KMS-11 (cell line): ENCODE results near the gene KCNJ6.
"Not testable (repeated sequence)": the region's sequence is repeated elsewhere in the genome, so short reads cannot be mapped to it uniquely, and the experiment has no call there.

Experiments used
- H2AFZ ChIP-seq: fragments of 200-600 bp; sonication (generic); 2 replicates; pipeline ENCODE4 v1.6.1; 2016; ENCODE audit warnings: antibody characterized with exemption, mixed run types, low read depth
- H3K27ac ChIP-seq: fragments of 200-600 bp; sonication (generic); 2 replicates; pipeline ENCODE4 v1.6.1; 2016; ENCODE audit warnings: mild to moderate bottlenecking, mixed run types
- H3K27me3 ChIP-seq: fragments of 200-600 bp; sonication (generic); 2 replicates; pipeline ENCODE4 v1.6.1; 2017; ENCODE audit warnings: mild to moderate bottlenecking, low read depth, mixed run types, moderate library complexity; ENCODE audit not compliant: insufficient read depth
- H3K36me3 ChIP-seq: fragments of 200-600 bp; sonication (generic); 2 replicates; pipeline ENCODE4 v1.6.1; 2017; ENCODE audit warnings: mild to moderate bottlenecking, mixed run types; ENCODE audit not compliant: insufficient read depth
- H3K4me1 ChIP-seq: fragments of 200-600 bp; sonication (generic); 2 replicates; pipeline ENCODE4 v1.6.1; 2016; ENCODE audit warnings: mild to moderate bottlenecking, low read depth, mixed run types; ENCODE audit not compliant: poor library complexity, severe bottlenecking
- H3K4me2 ChIP-seq: fragments of 200-600 bp; sonication (generic); 2 replicates; pipeline ENCODE4 v1.7.0; 2016; ENCODE audit warnings: mild to moderate bottlenecking, mixed run types
- H3K4me3 ChIP-seq: fragments of 200-600 bp; sonication (generic); IDR thresholded peaks from 2 replicates; pipeline ENCODE4 v1.6.1; 2017; ENCODE audit warnings: low read depth, low read length, mixed read lengths; ENCODE audit not compliant: insufficient read depth
- H3K79me2 ChIP-seq: fragments of 200-600 bp; sonication (generic); 2 replicates; pipeline ENCODE4 v1.6.1; 2016; ENCODE audit warnings: low read depth, mixed run types; ENCODE audit not compliant: insufficient read depth
- H3K9ac ChIP-seq: fragments of 200-600 bp; sonication (generic); 2 replicates; pipeline ENCODE4 v1.6.1; 2016; ENCODE audit warnings: mild to moderate bottlenecking, mixed run types
- H4K20me1 ChIP-seq: fragments of 200-600 bp; sonication (generic); 2 replicates; pipeline ENCODE4 v1.6.1; 2016; ENCODE audit warnings: mild to moderate bottlenecking, mixed run types; ENCODE audit not compliant: insufficient read depth
- TF ChIP-seq, protein P1 (sequence below): fragments of 200-600 bp; sonication (generic); conservative IDR thresholded peaks from 2 replicates; pipeline ENCODE4 v1.6.1; 2017; ENCODE audit warnings: low read depth, mild to moderate bottlenecking, antibody characterized with exemption, low read length, moderate library complexity, mixed read lengths

The KCNJ6 gene

GRCh38 chr21:37593015-37593414 is 323.2 kb downstream of the KCNJ6 start:
- Histone ChIP-seq H3K27ac (no peak overlapping the region), H3K36me3 (no peaks in the 10 kb centered on the region), H3K79me2 (no peaks in the 10 kb centered on the region), H3K27me3 (no peaks in the 10 kb centered on the region), H4K20me1 (no peaks in the 10 kb centered on the region), H2AFZ (no peak overlapping the region), H3K4me3 (no peak overlapping the region), H3K4me2 (no peak overlapping the region), H3K9ac (no peak overlapping the region), H3K4me1 (no peaks in the 10 kb centered on the region)
- TF ChIP-seq, protein P1, sequence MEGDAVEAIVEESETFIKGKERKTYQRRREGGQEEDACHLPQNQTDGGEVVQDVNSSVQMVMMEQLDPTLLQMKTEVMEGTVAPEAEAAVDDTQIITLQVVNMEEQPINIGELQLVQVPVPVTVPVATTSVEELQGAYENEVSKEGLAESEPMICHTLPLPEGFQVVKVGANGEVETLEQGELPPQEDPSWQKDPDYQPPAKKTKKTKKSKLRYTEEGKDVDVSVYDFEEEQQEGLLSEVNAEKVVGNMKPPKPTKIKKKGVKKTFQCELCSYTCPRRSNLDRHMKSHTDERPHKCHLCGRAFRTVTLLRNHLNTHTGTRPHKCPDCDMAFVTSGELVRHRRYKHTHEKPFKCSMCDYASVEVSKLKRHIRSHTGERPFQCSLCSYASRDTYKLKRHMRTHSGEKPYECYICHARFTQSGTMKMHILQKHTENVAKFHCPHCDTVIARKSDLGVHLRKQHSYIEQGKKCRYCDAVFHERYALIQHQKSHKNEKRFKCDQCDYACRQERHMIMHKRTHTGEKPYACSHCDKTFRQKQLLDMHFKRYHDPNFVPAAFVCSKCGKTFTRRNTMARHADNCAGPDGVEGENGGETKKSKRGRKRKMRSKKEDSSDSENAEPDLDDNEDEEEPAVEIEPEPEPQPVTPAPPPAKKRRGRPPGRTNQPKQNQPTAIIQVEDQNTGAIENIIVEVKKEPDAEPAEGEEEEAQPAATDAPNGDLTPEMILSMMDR: no peak

DNA sequence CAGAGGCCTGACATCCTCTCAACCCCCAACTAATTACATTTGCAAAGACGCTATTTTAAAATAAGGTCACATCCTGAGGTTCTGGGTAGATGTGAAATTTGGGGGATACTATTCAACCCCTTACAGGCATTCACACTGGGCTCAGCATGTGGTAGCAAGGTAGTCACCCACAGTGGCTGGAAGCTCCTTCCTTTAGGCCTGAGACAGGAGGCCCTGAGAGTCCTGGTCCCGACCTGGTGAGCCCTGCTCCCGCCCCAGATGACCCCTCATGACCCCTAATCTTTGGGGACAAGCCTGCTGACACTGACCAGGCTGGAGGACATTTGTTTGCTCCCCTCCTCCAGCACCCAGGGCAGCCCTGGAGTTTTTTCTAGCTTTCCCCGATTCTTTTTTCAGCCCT is 323.8 kb downstream of the KCNJ6 start:
- Histone ChIP-seq H3K27ac (no peak overlapping the region), H3K4me3 (no peak overlapping the region), H4K20me1 (no peaks in the 10 kb centered on the region), H3K4me2 (no peak overlapping the region), H2AFZ (no peak overlapping the region), H3K27me3 (no peaks in the 10 kb centered on the region), H3K9ac (no peak overlapping the region), H3K36me3 (no peaks in the 10 kb centered on the region), H3K4me1 (no peaks in the 10 kb centered on the region), H3K79me2 (no peaks in the 10 kb centered on the region)
- TF ChIP-seq, protein P1: no peak

DNA sequence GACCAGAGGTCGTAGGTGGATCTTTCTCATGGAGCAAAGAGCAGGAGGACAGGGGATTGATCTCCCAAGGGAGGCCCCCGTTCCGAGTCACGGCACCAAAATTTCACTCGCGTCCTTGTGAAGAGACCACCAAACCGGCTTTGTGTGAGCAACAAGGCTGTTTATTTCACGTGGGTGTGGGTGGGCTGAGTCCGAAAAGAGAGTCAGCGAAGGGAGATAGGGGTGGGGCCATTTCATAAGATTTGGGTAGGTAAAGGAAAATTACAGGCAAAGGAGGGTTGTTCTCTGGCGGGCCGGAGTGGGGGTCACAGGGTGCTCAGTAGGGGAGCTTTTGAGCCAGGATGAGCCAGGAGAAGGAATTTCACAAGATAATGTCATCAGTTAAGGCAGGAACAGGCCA is 324.3 kb downstream of the KCNJ6 start:
- not testable (repeated sequence) for H3K27ac ChIP-seq, H3K36me3 ChIP-seq, H3K4me1 ChIP-seq, H3K27me3 ChIP-seq, H4K20me1 ChIP-seq, H3K4me3 ChIP-seq, H3K4me2 ChIP-seq, H2AFZ ChIP-seq, H3K79me2 ChIP-seq, H3K9ac ChIP-seq

- not testable (repeated sequence) for H4K20me1 ChIP-seq, H3K27me3 ChIP-seq, H3K9ac ChIP-seq, H3K4me1 ChIP-seq, H3K79me2 ChIP-seq, H3K27ac ChIP-seq, H3K4me3 ChIP-seq, H3K4me2 ChIP-seq, H2AFZ ChIP-seq, H3K36me3 ChIP-seq
Observed at GRCh38 chr21:37590836-37591235, 325.4 kb downstream of the KCNJ6 start.

- H3K36me3 ChIP-seq, H3K27me3 ChIP-seq, H3K9ac ChIP-seq, H3K4me2 ChIP-seq, H3K27ac ChIP-seq, H4K20me1 ChIP-seq, H3K4me3 ChIP-seq, H3K79me2 ChIP-seq, H2AFZ ChIP-seq, H3K4me1 ChIP-seq: not testable (repeated sequence)
Observed at GRCh38 chr21:37588644-37589043, 327.6 kb downstream of the KCNJ6 start.

DNA sequence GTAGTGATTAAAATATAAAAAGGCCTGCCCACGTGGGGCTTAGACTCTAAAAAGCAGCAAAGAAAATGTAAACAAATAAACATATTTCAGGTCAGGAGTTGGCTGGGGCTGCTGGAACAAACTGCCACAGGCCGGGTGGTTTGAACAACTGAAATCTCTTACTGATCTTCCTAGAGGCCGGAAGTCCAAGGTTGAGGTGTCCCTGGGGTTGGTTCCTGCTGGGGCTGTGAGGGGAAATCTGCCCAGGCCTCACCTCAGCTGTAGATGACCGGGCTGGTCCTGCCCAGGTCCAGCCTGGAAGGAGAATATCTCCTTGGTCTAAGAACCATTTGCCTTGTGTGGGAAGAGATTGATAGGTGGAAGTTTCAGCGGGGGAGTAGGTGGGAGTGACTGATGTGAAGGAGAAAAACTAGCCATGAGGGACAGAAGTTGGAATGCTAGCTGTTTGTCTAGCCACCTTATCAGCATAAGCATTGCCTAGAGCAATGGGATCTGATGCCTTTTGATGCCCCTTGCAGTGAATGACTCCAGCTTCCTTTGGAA is 328.6 kb downstream of the KCNJ6 start:
- Histone ChIP-seq H3K4me2 (no peak overlapping the region), H3K4me3 (no peak overlapping the region), H3K36me3 (no peaks in the 10 kb centered on the region), H3K79me2 (no peaks in the 10 kb centered on the region), H3K27me3 (no peaks in the 10 kb centered on the region), H3K27ac (no peak overlapping the region), H3K4me1 (no peaks in the 10 kb centered on the region), H4K20me1 (no peaks in the 10 kb centered on the region), H3K9ac (no peak overlapping the region), H2AFZ (no peak overlapping the region)
- TF ChIP-seq, protein P1: no peak
